Endodermal cell (in vitro differentiated cells): Measurements from ENCODE around the gene CACNA1S. TPM values are rescaled to one million over a fixed set of nuclear protein-coding genes. Genes with fewer than 3 reads are reported as not detected.
A peak's percentile ranks its signal among the peaks of the same experiment; 100 is the strongest.

Experiments used
- DNase-seq: peaks from one replicate; pipeline ENCODE4 v3.0.0-alpha.2; 2017
- H3K27ac ChIP-seq: 2 replicates; pipeline ENCODE4 v1.5.1; 2013; ENCODE audit warnings: mild to moderate bottlenecking, low read depth, low read length, moderate library complexity
- H3K27me3 ChIP-seq: 2 replicates; pipeline ENCODE4 v1.6.1; 2013; ENCODE audit warnings: mild to moderate bottlenecking, low read length, moderate library complexity; ENCODE audit not compliant: insufficient read depth, control insufficient read depth, poor library complexity, severe bottlenecking
- H3K36me3 ChIP-seq: 2 replicates; pipeline ENCODE4 v1.7.0; 2013; ENCODE audit warnings: mild to moderate bottlenecking, low read length, moderate library complexity; ENCODE audit not compliant: control insufficient read depth, insufficient read depth
- H3K4me1 ChIP-seq: one replicate; pipeline ENCODE4 v1.7.0; 2013; ENCODE audit warnings: low read length; ENCODE audit not compliant: control insufficient read depth, insufficient read depth
- H3K4me3 ChIP-seq: 2 replicates; pipeline ENCODE4 v1.5.1; 2013; ENCODE audit warnings: mild to moderate bottlenecking, low read length, moderate library complexity
- H3K9ac ChIP-seq: 2 replicates; pipeline ENCODE4 v1.6.1; 2013; ENCODE audit warnings: mild to moderate bottlenecking, low read length, moderate library complexity; ENCODE audit not compliant: poor library complexity, severe bottlenecking; ENCODE audit errors: extremely low read depth
- H3K9me3 ChIP-seq: 2 replicates; pipeline ENCODE4 v1.6.1; 2013; ENCODE audit warnings: mild to moderate bottlenecking, low read length, moderate library complexity; ENCODE audit not compliant: control insufficient read depth
- H3K27ac Mint-ChIP-seq: 2 replicates; pipeline ENCODE4 v1.8.0; 2020; ENCODE audit warnings: mixed read lengths
- H3K27me3 Mint-ChIP-seq: 2 replicates; pipeline ENCODE4 v1.8.0; 2021; ENCODE audit warnings: mild to moderate bottlenecking, mixed read lengths; ENCODE audit not compliant: insufficient read depth
- H3K36me3 Mint-ChIP-seq: 2 replicates; pipeline ENCODE4 v1.8.0; 2020; ENCODE audit warnings: low read depth, mixed read lengths
- H3K4me1 Mint-ChIP-seq: 2 replicates; pipeline ENCODE4 v1.8.0; 2020; ENCODE audit warnings: mixed read lengths
- H3K4me3 Mint-ChIP-seq: 2 replicates; pipeline ENCODE4 v1.8.0; 2020; ENCODE audit warnings: mild to moderate bottlenecking, moderate library complexity, mixed read lengths
- H3K9me3 Mint-ChIP-seq: 2 replicates; pipeline ENCODE4 v1.8.0; 2020; ENCODE audit warnings: mild to moderate bottlenecking, mixed read lengths
- WGBS, 2 experiments: methylation state at CpG; one replicate each; pipeline versions ENCODE4 v1.1.5 to v1.1.7; 2013; ENCODE audit warnings: missing lambda C conversion rate in 2 of 2, mixed read lengths in 1 of 2; ENCODE audit not compliant: insufficient coverage in 1 of 2, insufficient read length in 1 of 2; 5-methylcytosine and 5-hydroxymethylcytosine counted together
- total RNA-seq, 2 donors: library from RNA; stranded (reverse); fragmentation: NEBNext Ultra II Directional in 1 of 2; extraction: Animal tissue kit (Norgen Biotek cat#: 25700) in 1 of 2; gene quantifications; 2 replicates in 1 of 2; 3 replicates in 1 of 2; pipeline ENCODE4 v1.2.1, GENCODE V29; 2021
- TF ChIP-seq, protein P1 (sequence below): fragments of 200-600 bp; sonication (generic); conservative IDR thresholded peaks from 2 replicates; pipeline ENCODE4 v1.5.0; 2021; ENCODE audit warnings: antibody characterized with exemption, mild to moderate bottlenecking

CACNA1S gene
- total RNA-seq, 2 donors from 2014 or later = 0.11 to 0.13 TPM

- Histone ChIP-seq H3K27ac (peak within 1 kb of the TSS; percentile 16), H3K4me1 (peaks cover 12% of the 10 kb centered on the region), H3K36me3 (no peaks in the 10 kb centered on the region), H3K9ac (no peak within 1 kb of the TSS), H3K9me3 (no peaks in the 10 kb centered on the region), H3K27me3 (peaks cover 15% of the 10 kb centered on the region), H3K4me3 (peak within 1 kb of the TSS; percentile 74)
- TF ChIP-seq, protein P1, sequence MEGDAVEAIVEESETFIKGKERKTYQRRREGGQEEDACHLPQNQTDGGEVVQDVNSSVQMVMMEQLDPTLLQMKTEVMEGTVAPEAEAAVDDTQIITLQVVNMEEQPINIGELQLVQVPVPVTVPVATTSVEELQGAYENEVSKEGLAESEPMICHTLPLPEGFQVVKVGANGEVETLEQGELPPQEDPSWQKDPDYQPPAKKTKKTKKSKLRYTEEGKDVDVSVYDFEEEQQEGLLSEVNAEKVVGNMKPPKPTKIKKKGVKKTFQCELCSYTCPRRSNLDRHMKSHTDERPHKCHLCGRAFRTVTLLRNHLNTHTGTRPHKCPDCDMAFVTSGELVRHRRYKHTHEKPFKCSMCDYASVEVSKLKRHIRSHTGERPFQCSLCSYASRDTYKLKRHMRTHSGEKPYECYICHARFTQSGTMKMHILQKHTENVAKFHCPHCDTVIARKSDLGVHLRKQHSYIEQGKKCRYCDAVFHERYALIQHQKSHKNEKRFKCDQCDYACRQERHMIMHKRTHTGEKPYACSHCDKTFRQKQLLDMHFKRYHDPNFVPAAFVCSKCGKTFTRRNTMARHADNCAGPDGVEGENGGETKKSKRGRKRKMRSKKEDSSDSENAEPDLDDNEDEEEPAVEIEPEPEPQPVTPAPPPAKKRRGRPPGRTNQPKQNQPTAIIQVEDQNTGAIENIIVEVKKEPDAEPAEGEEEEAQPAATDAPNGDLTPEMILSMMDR = no peak
- Mint-ChIP-seq H3K9me3 (no peaks in the 10 kb centered on the region), H3K4me1 (peaks cover 43% of the 10 kb centered on the region), H3K27me3 (peaks cover 27% of the 10 kb centered on the region), H3K36me3 (no peaks in the 10 kb centered on the region), H3K27ac (no peak within 1 kb of the TSS), H3K4me3 (peak within 1 kb of the TSS; percentile 64)
- DNase-seq = peak; percentile 95
- WGBS, 2 experiments = 0% methylated on average over 46 of the region's 53 CpGs; no CpG with 5 or more reads in 1 of the 2 experiments
Observed at GRCh38 chr1:201023517-201023902, 88.7 kb downstream of the CACNA1S start, which contains the start of gene KIF21B. KIF21B (minus strand) TSS chr1:201023714; CDS start chr1:201023383, 331 bp downstream.

GRCh38 chr1:201022820-201023516, 89.3 kb downstream of the CACNA1S start:
- DNase-seq = peak; percentile 84
- no peaks in the 10 kb centered on the region for H3K9me3 ChIP-seq
- peaks cover 47% of the 10 kb centered on the region for H3K4me1 Mint-ChIP-seq

DNA sequence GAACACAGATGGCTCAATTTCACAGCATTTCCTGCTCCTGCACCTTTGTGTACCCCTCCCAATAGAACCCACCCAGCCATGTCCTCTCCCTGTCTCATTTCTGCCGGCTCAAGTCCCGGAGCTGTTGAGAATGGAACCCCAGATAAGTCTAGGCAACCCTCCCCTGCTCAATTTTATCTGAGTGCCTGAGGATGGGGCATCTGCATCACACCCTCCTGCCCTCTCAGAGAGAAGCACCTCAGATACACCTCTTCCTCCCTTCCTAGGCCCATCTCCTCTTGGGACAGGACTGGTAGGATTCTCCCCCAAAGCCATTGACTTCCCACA, 89.8 kb downstream of the CACNA1S start:
- no peak overlapping the region for H3K9ac ChIP-seq
- no peaks in the 10 kb centered on the region for H3K9me3 ChIP-seq
- no peaks in the 10 kb centered on the region for H3K36me3 ChIP-seq
- H3K27me3 Mint-ChIP-seq = peaks cover 30% of the 10 kb centered on the region
- peak overlapping the region; percentile 74 for H3K4me3 ChIP-seq
- no peak for DNase-seq
- H3K4me3 Mint-ChIP-seq = peak overlapping the region; percentile 64
- peaks cover 48% of the 10 kb centered on the region for H3K4me1 Mint-ChIP-seq
- TF ChIP-seq, protein P1 = no peak
- 70 to 82% methylated on average over 2 of the region's 2 CpGs for WGBS, 2 experiments
- peaks cover 24% of the 10 kb centered on the region for H3K27me3 ChIP-seq
- no peak overlapping the region for H3K27ac Mint-ChIP-seq
- H3K4me1 ChIP-seq = peaks cover 17% of the 10 kb centered on the region
- no peaks in the 10 kb centered on the region for H3K36me3 Mint-ChIP-seq
- H3K27ac ChIP-seq = no peak overlapping the region
- H3K9me3 Mint-ChIP-seq = no peaks in the 10 kb centered on the region

More at GRCh38 chr1:201022820-201023516, 89.3 kb downstream of the CACNA1S start:
- Histone ChIP-seq H3K36me3 (no peaks in the 10 kb centered on the region), H3K9ac (no peak overlapping the region), H3K4me3 (peak overlapping the region; percentile 74), H3K4me1 (peaks cover 13% of the 10 kb centered on the region), H3K27me3 (peaks cover 19% of the 10 kb centered on the region), H3K27ac (peak overlapping the region; percentile 16)
- Mint-ChIP-seq H3K36me3 (no peaks in the 10 kb centered on the region), H3K27me3 (peaks cover 30% of the 10 kb centered on the region), H3K9me3 (no peaks in the 10 kb centered on the region), H3K4me3 (peak overlapping the region; percentile 64), H3K27ac (no peak overlapping the region)
- TF ChIP-seq, protein P1 = peak; percentile 27
- 6 to 8% methylated on average over 20 to 56 of the region's 56 CpGs for WGBS, 2 experiments
